DND-41 (cell line): ENCODE measurements around the gene ELOVL7.

Experiments
- CTCF ChIP-seq: IDR thresholded peaks from 2 replicates; pipeline ENCODE4 v1.5.1; 2012; ENCODE audit warnings: borderline replicate concordance, low read length, moderate library complexity, mild to moderate bottlenecking; ENCODE audit not compliant: poor library complexity, severe bottlenecking; ENCODE audit errors: extremely low read depth
- EZH2 ChIP-seq: IDR thresholded peaks from 3 replicates; pipeline ENCODE4 v1.6.1; 2012; ENCODE audit warnings: borderline replicate concordance, low read depth, mild to moderate bottlenecking, moderate library complexity, low read length, inconsistent platforms; ENCODE audit not compliant: severe bottlenecking

- TF ChIP-seq CTCF (no peak), EZH2 (no peak)
Measured at GRCh38 chr5:60827201-60827600, 16.9 kb downstream of the ELOVL7 start.
